Measurements from ENCODE around the gene DDR2.

DDR2 gene

DNA sequence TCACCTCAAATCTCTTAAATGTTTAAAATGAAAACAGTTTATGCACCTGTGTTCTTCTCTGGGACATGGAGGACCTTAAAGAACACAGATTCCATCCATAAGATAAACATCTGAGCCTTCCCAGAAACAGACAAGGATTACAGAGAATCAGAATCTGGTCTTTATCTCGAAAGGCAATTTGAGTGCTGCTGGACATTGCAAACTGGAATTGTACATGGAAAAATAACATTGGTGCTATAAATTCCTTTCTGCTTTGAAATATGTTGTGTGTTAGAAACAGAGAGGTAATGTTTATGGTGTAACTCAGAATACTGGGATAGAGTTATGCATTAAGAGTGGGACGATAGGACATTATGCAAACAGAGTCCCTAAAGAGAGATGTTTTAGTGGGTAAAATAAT, 6.6 kb upstream of the DDR2 start:
- Histone ChIP-seq H3K4me1 (peaks cover 0 to 25% (median 5%) of the 10 kb centered on the region in 4 donors), H3K4me3 (no peak overlapping the region), H3K27ac (peak overlapping the region in 1 of 2 donors; percentile 68), H3K27me3 (no peaks in the 10 kb centered on the region), H3K36me3 (no peaks in the 10 kb centered on the region), H3K9me3 (no peaks in the 10 kb centered on the region)
- intact Hi-C loops (cut with DNase I; ENCODE audit: low total_unique reads): no loop called here
- DNase-seq: no peak
- TF ChIP-seq, protein P1, sequence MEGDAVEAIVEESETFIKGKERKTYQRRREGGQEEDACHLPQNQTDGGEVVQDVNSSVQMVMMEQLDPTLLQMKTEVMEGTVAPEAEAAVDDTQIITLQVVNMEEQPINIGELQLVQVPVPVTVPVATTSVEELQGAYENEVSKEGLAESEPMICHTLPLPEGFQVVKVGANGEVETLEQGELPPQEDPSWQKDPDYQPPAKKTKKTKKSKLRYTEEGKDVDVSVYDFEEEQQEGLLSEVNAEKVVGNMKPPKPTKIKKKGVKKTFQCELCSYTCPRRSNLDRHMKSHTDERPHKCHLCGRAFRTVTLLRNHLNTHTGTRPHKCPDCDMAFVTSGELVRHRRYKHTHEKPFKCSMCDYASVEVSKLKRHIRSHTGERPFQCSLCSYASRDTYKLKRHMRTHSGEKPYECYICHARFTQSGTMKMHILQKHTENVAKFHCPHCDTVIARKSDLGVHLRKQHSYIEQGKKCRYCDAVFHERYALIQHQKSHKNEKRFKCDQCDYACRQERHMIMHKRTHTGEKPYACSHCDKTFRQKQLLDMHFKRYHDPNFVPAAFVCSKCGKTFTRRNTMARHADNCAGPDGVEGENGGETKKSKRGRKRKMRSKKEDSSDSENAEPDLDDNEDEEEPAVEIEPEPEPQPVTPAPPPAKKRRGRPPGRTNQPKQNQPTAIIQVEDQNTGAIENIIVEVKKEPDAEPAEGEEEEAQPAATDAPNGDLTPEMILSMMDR (IDR thresholded peaks at IDR 0.05): no peak

DNA sequence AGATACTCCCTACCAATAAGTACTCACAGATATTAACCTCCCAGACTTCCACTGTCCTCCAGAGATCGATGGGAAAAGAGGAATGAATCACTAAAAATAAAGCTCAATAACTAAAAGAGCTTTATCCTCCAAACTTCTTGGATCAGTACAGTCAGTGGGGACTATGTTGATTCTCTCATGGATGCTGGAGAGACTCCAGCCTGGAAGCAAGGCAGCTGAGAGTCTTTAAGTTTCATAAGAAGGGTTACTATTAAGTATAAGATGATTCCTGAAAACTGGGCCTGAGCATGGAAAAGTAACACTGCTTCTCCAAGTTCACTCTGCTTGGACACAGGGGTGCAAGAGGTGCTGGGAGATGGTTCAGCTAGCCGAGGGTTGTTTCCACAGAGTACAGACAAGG, 6.2 kb upstream of the DDR2 start:
- no peaks in the 10 kb centered on the region for H3K9me3 ChIP-seq
- peaks cover 0 to 29% (median 8%) of the 10 kb centered on the region in 4 donors for H3K4me1 ChIP-seq
- H3K27ac ChIP-seq: peak overlapping the region; percentile 63 to 68
- no peaks in the 10 kb centered on the region for H3K36me3 ChIP-seq
- TF ChIP-seq, protein P1 (IDR thresholded peaks at IDR 0.05): no peak
- intact Hi-C loops (cut with DNase I; ENCODE audit: low total_unique reads): no loop called here
- H3K27me3 ChIP-seq: no peaks in the 10 kb centered on the region
- peak overlapping the region in 1 of 2 donors; percentile 38 for H3K4me3 ChIP-seq
- DNase-seq: no peak

DNA sequence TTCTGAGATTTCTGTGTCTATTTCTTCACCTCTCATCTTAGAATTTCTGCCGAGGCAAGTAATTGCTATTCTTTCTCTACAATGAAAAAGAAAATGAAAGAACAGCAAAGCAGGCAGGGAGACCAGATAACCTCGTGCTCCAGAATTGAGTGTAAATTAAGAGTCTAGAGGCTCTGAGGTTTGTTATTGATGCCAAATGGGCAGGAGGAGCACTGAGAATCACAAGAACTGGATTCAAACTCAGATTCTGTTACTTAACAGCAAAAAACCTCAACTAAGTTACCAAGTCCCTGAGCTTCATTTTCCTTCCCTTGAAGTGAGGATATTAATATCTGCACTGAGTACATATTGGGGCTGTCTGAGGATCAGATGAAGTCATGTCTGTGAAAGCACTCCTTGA, 5.5 kb upstream of the DDR2 start:
- no peaks in the 10 kb centered on the region for H3K9me3 ChIP-seq
- DNase-seq: no peak
- peak overlapping the region; percentile 63 to 68 for H3K27ac ChIP-seq

DNA sequence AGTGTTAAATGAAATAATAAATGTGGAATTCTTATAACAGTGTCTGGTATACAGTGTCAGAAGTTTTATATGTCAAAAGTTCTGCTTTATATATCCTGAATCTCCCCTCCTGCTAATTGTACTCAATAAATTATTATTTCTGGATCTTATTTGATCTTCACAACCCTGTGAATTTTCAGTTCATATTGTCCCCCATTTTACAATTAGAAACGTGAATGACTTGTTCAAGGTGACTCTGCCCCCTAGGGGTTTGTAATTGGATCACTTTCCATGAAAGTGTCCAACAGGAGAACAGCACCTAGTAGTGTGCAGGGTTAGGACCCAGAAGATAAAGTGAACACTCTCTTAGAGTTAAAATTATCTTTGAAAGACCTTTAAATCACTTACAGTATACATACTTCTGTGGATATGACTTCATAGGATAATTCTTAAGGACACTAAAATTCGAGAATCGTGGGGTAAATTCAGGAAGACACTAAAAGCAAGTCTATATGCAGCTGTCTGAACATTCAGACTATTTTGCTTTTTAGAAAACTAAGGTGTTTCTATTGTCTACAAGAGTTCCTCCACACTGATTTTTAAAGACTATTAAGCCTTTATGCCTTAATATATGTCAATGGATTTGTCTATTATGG, 4.5 kb upstream of the DDR2 start:
- Histone ChIP-seq H3K27ac (no peak overlapping the region), H3K27me3 (no peaks in the 10 kb centered on the region), H3K4me3 (no peak overlapping the region), H3K9me3 (no peaks in the 10 kb centered on the region), H3K36me3 (no peaks in the 10 kb centered on the region), H3K4me1 (peaks cover 0 to 37% (median 11%) of the 10 kb centered on the region in 4 donors)
- DNase-seq: no peak
- TF ChIP-seq, protein P1 (IDR thresholded peaks at IDR 0.05): peak in 1 of 2 experiments; percentile 24
- intact Hi-C loops (cut with DNase I; ENCODE audit: low total_unique reads): no loop called here

More for the DNA sequence above, 5.5 kb upstream of the DDR2 start:
- TF ChIP-seq, protein P1 (IDR thresholded peaks at IDR 0.05): no peak
- H3K27me3 ChIP-seq: no peaks in the 10 kb centered on the region
- peaks cover 0 to 36% (median 11%) of the 10 kb centered on the region in 4 donors for H3K4me1 ChIP-seq
- H3K36me3 ChIP-seq: no peaks in the 10 kb centered on the region
- intact Hi-C loops (cut with DNase I; ENCODE audit: low total_unique reads): no loop called here
- H3K4me3 ChIP-seq: peak overlapping the region; percentile 31 to 38

DNA sequence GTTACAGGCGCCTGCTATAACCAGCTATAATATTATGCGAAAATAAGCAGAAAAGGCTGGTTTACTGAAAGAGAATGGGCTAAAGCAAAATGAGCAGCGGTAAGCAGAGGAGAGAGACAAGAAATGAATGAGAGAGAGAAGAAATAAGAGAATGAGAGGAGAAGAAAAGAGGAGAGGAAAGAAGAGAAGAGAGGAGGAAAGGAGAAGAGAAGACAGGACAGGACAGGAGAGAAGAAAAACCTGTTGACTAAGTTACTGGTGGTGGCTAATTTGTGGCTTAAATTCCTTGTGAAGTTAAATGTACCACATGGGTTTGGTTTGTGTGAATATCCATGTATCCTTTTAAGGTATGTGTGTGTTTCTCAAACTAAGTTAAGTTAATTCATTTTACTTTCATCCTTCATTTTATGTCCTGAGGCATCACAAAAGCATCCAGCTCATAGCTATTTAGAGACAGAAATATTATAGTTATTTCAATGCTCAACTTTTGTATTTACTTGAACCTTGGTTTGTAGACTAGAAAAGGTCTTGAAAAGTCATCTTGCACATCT, 3.1 kb upstream of the DDR2 start:
- Histone ChIP-seq H3K27ac (no peak overlapping the region), H3K9me3 (no peaks in the 10 kb centered on the region), H3K27me3 (no peaks in the 10 kb centered on the region), H3K4me3 (no peak overlapping the region), H3K4me1 (peaks cover 0 to 42% (median 12%) of the 10 kb centered on the region in 4 donors), H3K36me3 (no peaks in the 10 kb centered on the region)
- intact Hi-C loops (cut with DNase I; ENCODE audit: low total_unique reads): no loop called here
- DNase-seq: no peak
- TF ChIP-seq, protein P1 (IDR thresholded peaks at IDR 0.05): no peak
